NCI-H1048 (cell line): ENCODE data around the gene MCM6.
"Not testable (repeated sequence)": the region's sequence is repeated elsewhere in the genome, so short reads cannot be mapped to it uniquely, and the experiment has no call there.

Experiments
- DNase-seq: peaks from one replicate; lab custom pipeline; 2025; lab: John Stamatoyannopoulos, UW

MCM6 gene

GRCh38 chr2:135876066-135876711 lies at the start of gene MCM6:
Gene MCM6, minus strand, starts transcription at chr2:135876443. Its CDS starts 78 bp downstream, at chr2:135876365.
- DNase-seq, result peak; percentile 98

- no peak for DNase-seq
These were observed 49.3 kb upstream of the MCM6 start for GRCh38 chr2:135925571-135925970.

- DNase-seq, result no peak
These were observed 40.0 kb upstream of the MCM6 start for GRCh38 chr2:135916207-135916606.

- DNase-seq, result no peak
These were observed 38.2 kb upstream of the MCM6 start for GRCh38 chr2:135914485-135914884.

- no peak for DNase-seq
These were observed 37.6 kb upstream of the MCM6 start for GRCh38 chr2:135913727-135914365.

GRCh38 chr2:135909976-135910375 lies 33.7 kb upstream of the MCM6 start:
- no peak for DNase-seq

- DNase-seq, result no peak
These were observed 29.4 kb upstream of the MCM6 start for GRCh38 chr2:135905679-135906078.

GRCh38 chr2:135904341-135904989 lies 28.2 kb upstream of the MCM6 start:
- no peak for DNase-seq

- no peak for DNase-seq
These were observed 27.4 kb upstream of the MCM6 start for GRCh38 chr2:135903650-135904049.

GRCh38 chr2:135899567-135899966 lies 23.3 kb upstream of the MCM6 start:
- DNase-seq, result no peak

GRCh38 chr2:135898234-135898786 lies 22.1 kb upstream of the MCM6 start:
- DNase-seq, result no peak

GRCh38 chr2:135894930-135895329 lies 18.7 kb upstream of the MCM6 start:
- no peak for DNase-seq

- DNase-seq, result no peak
These were observed 17.1 kb upstream of the MCM6 start for GRCh38 chr2:135893374-135893794.

- DNase-seq, result no peak
These were observed 14.6 kb upstream of the MCM6 start for GRCh38 chr2:135890835-135891234.

- no peak for DNase-seq
These were observed 13.9 kb upstream of the MCM6 start for GRCh38 chr2:135890149-135890548.

GRCh38 chr2:135888587-135888986 lies 12.3 kb upstream of the MCM6 start:
- DNase-seq, result not testable (repeated sequence)

- no peak for DNase-seq
These were observed 9.5 kb upstream of the MCM6 start for GRCh38 chr2:135885709-135886108.

GRCh38 chr2:135882415-135882814 lies 6.2 kb upstream of the MCM6 start:
- DNase-seq, result no peak

- DNase-seq, result not testable (repeated sequence)
These were observed 527 bp upstream of the MCM6 start for GRCh38 chr2:135876770-135877169.

- no peak for DNase-seq
These were observed 665 bp downstream of the MCM6 start for GRCh38 chr2:135875491-135876065.

- DNase-seq, result no peak
These were observed 1.4 kb downstream of the MCM6 start for GRCh38 chr2:135874777-135875365.

- DNase-seq, result no peak
These were observed 5.7 kb downstream of the MCM6 start for GRCh38 chr2:135870571-135870970.
